GM15510 (cell line): Measurements from ENCODE around the gene HMOX2.

Source experiments
- POLR2A ChIP-seq: IDR thresholded peaks from 3 replicates; pipeline ENCODE4 v1.6.1; 2011; ENCODE audit warnings: borderline replicate concordance; ENCODE audit not compliant: insufficient read length; ENCODE audit errors: extremely low read depth

The HMOX2 gene

DNA sequence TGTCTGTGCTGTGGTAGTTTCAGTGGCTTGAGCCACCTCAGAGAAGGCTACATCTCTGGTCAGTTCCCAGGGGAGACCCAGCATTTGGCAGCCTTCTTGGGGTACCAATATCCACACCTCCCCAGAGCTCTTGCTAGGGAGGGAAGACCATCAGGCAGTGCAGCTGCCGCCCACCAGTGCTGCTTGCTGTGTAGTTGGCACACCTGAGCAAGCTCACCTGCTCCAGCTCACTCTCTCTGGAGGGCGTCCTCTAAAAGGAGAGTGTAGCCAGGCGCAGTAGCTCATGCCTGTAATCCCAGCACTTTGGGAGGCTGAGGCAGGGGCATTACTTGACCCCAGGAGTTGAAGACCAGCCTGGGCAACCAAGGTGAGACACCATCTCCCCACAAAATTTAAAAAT is 32.6 kb downstream of the HMOX2 start:
- no peak for TF ChIP-seq POLR2A

DNA sequence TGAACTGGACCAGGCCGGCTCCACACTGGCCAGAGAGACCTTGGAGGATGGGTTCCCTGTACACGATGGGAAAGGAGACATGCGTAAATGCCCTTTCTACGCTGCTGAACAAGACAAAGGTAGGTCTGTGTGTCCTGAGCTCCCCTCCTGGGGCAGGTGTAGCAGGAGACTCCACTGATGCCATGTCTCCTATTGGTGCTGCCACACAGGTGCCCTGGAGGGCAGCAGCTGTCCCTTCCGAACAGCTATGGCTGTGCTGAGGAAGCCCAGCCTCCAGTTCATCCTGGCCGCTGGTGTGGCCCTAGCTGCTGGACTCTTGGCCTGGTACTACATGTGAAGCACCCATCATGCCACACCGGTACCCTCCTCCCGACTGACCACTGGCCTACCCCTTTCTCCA is 33.2 kb downstream of the HMOX2 start:
- no peak for TF ChIP-seq POLR2A

DNA sequence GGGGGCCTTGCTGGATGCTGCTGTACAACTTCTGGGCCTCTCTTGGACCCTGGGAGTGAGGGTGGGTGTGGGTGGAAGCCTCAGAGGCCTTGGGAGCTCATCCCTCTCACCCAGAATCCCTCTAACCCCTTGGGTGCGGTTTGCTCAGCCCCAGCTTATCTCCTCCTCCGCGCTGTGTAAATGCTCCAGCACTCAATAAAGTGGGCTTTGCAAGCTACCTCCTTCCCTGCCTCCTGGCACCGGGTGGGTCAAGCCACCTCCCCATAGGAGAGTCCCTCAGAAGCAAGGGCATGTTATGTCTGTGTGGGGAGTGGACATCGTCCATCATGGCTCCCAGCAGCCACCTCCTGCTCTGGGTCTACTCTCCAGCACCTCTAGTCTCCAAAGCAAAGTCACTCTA is 33.9 kb downstream of the HMOX2 start:
- no peak for TF ChIP-seq POLR2A

DNA sequence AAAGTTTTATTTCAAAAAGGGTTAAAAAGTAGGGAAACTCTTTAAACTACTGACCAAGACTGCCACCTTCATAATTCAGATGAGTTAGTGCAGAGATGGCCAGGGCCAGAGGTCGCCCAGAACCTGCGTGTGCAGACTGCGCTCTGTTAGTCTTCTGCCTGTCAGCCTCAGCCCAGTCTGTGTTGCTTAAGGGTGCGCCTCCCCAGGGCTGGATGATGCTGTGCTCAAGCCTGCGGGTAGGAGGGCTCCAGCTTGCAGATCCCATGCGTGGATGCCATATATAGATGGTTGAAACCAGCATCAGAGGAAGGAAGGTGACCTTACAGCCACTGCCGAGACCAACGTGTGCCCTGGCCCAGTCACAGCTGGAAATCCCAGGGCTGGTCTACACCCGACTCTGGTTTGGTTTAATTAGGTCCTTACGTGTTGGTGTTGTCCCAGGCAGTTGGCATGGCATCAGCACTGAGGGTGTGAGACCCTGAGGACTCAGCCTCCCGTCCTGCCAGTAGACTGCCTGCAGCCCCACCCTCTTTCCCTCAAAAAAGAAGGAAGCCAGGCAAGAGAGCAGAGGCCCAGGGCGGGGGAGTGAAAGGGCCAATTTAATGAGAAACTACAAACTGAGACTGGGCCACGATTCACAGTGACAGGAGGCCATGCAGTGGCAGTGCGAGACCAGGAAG is 34.7 kb downstream of the HMOX2 start:
- TF ChIP-seq POLR2A, result no peak

DNA sequence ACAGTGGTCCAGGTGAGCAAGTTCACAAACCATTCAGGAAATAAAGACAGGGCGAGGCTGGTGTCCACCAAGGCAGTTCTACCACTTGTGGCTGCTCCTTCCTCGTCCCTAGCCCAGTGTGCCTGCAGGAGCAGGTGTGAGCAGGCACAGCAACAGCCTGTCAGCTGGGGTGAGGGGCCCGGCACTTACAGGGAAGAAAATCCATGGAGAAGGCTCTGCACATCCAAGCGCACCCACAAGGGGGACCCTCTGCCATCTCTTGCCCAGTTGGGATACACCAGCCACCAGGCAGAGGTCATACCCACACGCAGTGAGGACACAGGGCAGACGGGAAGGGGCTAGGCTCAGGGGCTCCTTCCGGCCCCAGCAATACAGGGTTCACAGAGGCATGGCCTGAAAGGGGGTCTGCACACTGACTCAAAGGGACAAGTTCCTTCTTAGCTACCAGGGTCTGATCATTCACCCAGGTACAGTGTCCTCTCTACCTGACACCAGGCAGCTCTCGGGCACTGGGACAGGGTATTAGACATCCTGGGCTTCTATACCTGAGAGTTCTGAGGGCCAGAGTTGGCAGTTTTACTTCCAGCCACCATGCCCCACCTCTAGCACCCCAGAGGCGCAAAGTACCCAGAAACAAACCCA is 35.4 kb downstream of the HMOX2 start:
- no peak for TF ChIP-seq POLR2A

DNA sequence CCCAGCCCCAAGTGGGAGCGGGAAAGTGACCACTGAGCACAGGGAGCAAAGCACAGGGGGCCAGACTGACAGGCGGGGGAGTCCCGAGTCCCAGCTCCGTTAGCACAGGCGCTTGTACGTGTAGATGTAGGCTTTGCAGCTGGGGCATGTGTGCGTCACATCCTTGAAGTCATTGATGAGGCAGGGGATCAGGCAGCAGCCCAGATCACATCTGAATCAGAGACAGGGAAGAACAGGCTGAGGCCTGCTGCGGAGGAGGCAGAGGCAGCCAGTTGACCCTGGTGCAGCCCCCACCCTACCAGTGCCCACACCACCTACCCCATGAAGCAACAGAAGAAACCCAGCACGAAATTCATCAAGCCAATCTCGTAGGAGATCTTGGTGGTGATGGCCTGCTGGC is 36.3 kb downstream of the HMOX2 start:
- no peak for TF ChIP-seq POLR2A

DNA sequence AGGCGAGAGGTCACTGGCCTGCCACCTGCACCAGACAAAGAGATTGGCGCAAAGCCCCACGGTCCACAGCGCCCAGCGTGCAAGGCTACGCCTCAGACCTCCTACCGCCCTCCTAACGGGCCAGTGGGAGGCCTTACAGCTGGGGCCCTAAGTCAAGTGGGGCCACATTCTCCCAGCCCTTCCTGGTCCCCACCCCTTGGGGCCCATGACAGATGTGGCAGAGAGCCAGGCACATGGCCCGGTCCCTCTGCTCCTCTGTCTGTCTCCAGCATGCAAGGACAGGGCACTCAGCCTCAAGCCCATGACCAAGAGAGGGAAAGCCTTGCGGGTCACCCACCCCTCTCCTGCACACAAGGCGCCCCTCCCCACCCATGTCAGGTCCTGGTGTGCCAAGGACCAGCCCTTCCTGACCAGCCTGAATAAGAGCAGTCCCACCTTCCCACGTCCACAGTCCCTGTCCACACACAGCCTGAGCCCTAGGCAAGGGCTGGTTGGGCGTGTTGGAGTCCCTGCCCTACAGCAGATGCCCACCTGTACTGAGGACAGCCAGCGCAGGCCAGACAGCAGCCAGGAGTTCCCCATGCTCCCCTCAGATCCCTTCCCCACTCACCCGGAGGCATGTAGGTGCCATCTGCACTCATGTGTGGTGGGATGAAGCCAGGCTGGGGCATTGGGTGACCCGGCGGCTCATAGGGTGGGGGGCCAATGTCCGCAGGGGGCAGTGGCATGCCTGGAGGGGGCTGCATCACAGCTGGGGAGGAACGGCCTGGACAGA is 37.1 kb downstream of the HMOX2 start:
- no peak for TF ChIP-seq POLR2A

DNA sequence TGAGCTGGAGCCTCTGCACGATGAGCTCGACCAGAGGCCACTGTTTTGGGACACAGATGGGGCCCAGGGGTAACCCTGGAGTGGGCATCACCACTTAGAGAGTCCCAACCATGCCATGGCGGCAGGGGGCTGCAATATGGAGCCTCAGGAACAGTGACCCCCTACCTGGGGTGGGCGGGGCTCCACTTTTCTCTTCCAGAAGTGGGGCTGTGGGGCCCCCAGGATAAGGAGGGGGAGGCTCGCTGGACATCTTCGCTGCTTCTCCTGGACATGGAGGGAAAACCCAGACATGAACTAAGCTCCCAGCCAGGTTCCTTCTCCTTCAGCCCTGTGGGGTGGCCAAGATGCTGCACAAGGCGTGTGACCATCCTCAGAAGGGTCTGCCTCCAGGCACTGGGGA is 37.7 kb downstream of the HMOX2 start:
- TF ChIP-seq POLR2A, result no peak

DNA sequence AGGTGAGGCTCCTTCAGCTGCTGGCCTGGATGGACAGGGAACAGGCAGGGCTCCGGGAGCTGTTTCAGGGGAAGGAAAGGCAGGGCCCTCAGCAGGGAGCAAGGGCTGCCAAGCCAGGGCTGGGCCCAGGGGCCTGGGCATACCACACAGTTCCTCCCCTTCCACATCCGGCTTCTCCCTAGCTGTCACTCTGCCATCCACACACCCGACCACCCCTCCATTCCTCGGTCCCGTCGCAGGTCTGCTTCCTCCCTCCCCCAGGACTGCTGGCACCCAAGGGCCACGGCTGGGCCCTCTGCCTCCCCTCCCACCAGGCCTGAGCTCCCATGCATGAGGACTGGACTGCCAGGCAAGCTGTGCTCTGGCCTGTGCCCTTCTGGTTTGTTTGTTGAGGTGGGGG is 38.4 kb downstream of the HMOX2 start:
- no peak for TF ChIP-seq POLR2A

DNA sequence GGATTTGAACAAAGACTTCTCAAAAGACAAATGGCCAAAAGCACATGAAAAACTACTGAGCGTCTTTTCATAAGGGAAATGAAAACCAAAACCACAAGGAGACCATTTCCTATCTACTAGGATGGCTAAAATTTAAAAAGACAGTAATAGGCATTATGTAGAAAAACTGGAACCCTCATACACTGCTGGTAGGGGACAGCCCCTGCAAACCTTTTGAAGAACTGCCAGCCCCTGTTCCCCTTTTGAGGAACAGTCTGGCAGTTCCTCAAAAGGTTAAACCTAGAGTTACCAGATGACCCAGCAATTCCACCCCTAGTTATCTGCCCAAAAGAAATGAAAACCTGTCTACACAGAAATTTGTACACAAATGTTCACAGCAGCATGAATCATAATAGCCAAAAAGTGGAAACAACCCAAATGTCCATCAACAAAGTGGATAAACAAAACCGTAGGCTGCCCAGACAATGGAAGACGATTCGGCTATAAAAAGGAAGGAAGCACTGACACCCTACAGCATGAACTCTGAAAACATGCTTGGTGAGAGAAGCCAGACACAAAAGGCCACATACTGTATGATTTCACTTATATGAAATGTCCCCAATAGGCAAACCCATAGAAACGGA is 39.5 kb downstream of the HMOX2 start:
- no peak for TF ChIP-seq POLR2A

DNA sequence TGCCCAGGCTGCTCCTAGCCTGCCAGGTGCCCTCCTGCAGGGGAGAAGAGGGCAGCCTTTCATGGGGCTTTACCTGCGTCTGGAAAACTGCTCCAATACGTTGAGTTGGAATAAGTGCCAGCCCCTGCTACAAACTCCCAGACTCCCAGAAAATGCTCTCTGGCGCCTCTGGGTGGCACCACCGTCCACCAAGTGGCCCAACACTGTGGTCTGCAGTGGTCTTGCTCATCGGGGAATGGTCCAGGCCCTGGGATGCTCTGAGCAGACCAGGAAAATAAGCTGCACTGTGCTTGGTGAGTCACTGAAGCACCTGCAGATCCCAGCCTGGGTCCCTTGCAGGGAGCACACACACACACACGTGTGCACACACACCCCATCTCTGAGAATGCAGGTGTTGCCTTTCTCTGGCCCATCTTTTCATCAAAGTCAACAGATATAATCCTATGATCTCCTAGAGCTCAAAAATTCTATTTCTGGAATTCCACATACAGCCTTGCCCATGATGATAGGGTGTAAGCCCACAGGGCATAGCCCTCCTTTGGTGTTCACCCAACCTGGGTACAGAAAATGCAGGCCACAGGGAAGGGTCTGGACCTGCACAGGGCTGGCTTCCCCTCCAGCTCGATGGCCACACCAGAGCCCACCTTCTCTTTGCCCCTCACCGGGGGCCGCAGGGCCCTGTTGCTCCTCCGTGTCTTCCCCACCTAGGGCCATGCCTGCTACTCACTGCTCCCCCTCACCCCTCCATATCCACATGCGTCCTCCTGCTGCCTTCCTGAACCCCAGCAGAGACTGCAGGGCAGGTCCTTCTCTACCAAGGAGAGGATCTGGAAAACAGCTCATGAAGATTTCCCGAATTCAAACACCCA is 41.8 kb downstream of the HMOX2 start:
- TF ChIP-seq POLR2A, result no peak

DNA sequence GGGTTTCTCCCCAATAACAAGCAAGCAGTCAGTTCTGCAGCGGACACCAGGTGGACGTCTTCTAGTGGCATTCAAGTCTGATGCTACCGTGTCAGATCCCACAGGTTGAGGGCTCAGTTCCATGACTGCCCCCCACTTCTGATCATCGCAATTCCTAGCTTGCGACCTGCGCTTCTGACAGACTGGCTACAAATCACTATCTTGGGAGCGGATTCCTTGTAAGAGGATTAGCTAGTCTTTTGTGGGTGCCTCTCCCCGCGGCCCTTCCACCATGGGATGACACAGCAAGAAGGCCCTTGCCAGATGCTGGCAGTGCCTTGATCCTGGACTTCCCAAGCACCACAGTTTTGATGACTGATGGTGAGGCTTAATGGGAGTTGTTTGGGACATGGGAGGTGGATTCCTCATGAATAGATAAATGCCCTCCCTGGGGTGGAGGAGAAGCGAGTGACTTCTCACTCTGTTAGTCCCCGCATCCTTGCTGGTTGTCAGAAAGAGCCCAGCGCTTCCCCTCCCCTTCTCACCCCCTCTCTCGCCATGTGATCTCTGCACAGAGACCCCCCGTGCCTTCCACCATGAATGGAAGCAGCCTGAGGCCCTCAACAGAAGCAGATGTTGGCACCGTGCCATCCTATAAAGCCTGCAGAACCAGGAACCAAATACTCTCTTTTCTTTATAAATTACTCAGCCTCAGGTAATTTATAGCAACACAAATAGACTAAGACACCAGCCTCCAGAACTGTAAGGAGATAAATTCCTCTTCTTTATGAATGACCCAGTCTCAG is 43.3 kb downstream of the HMOX2 start:
- TF ChIP-seq POLR2A, result no peak

DNA sequence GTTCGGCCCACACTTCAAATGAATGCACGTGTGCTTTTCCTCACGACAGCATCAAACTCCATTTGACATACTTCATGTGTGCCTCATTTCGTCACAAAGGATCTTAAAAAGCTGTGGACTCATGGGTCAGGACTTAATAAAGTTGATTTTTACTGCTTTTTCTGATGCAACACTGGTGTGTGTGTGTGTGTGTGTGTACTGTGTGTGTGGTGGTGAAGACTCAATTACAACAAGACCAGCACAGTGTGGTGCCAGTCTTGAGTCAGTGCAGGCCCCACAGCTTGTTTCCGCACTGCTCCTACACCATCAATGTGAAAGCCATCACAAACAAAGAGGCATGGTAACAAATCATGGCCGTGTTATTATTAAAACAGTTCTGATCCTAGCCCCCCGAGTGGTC is 44.7 kb downstream of the HMOX2 start:
- TF ChIP-seq POLR2A, result no peak
